NB4 (cell line): Measurements from ENCODE around the gene ZNF544.

Experiments
- MYC ChIP-seq: IDR thresholded peaks from 2 replicates; pipeline ENCODE4 v1.6.1; 2011; ENCODE audit warnings: low read depth, low read length
- POLR2A ChIP-seq: IDR thresholded peaks from 2 replicates; pipeline ENCODE4 v1.6.1; 2011; ENCODE audit warnings: mild to moderate bottlenecking; ENCODE audit not compliant: insufficient read length; ENCODE audit errors: extremely low read depth
- TF ChIP-seq, protein P1 (sequence below): IDR thresholded peaks from one replicate; pipeline ENCODE4 v1.5.1; 2012; ENCODE audit warnings: low read depth, low read length
- TF ChIP-seq, protein P2 (sequence below): IDR thresholded peaks from 2 replicates; pipeline ENCODE4 v1.6.1; 2011; ENCODE audit warnings: low read depth, low read length

DNA sequence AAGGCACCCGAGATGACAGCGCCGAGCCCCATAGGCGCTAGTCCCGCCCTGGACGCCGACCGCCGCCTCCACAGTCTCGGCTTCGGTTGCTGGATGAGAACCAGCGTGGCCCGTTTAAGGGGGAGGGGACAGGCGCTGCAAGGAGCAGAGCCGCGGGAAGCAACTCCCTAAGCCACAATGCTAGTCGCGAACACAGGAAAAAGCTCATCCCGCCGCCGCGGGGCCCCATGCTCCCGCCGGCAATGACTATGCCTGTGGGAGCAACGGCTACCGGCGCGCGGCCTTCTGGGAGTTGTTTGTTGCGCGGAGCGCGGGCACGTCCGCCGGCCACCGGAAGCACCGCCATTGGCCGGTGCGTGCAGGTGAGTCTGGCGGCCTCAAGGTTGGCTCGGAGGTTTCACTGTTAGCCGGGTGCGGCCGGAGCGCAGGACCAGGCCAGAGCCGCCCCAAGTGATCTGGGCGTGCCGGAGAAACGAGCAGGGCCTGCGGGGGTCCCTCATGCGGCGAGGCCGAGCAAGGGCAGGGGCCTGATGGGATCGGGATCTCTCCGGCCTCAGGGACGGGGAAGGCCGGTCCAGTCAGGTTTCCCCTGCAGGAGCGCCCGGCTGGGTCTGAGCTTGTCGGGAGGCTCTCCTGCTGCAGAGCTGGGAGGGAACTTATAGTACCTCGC lies at the start of gene ZNF544:
- TF ChIP-seq, protein P1, sequence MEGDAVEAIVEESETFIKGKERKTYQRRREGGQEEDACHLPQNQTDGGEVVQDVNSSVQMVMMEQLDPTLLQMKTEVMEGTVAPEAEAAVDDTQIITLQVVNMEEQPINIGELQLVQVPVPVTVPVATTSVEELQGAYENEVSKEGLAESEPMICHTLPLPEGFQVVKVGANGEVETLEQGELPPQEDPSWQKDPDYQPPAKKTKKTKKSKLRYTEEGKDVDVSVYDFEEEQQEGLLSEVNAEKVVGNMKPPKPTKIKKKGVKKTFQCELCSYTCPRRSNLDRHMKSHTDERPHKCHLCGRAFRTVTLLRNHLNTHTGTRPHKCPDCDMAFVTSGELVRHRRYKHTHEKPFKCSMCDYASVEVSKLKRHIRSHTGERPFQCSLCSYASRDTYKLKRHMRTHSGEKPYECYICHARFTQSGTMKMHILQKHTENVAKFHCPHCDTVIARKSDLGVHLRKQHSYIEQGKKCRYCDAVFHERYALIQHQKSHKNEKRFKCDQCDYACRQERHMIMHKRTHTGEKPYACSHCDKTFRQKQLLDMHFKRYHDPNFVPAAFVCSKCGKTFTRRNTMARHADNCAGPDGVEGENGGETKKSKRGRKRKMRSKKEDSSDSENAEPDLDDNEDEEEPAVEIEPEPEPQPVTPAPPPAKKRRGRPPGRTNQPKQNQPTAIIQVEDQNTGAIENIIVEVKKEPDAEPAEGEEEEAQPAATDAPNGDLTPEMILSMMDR, result no peak
- peak; percentile 56 for TF ChIP-seq POLR2A
- no peak for TF ChIP-seq MYC
- TF ChIP-seq, protein P2, sequence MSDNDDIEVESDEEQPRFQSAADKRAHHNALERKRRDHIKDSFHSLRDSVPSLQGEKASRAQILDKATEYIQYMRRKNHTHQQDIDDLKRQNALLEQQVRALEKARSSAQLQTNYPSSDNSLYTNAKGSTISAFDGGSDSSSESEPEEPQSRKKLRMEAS, result no peak
